ENCODE results near the gene GJC2. TPM values are rescaled to one million over a fixed set of nuclear protein-coding genes. Genes with fewer than 3 reads are reported as not detected.
A peak's percentile ranks its signal among the peaks of the same experiment; 100 is the strongest.

GJC2 gene
- total and polyA plus RNA-seq, 10 of the 15 experiments (the other 5 are each of a cell fraction or from before 2014, with no cell fraction given) = 0.04 to 0.44 (median 0.07) TPM; not detected in 4

- RAD21 ChIA-PET (ENCODE audit: unreplicated experiment) = interaction anchor here (0.9 to 1.4 kb wide), 2 partner anchors 26 to 27 kb away, joined by 3 to 8 read pairs; partner anchors contain the start of gene IBA57
- H3K4me2 ChIP-seq (ENCODE audit: control insufficient read depth, insufficient read depth) = peak overlapping the region; percentile 74
- H3K4me3 ChIP-seq = peak overlapping the region; percentile 88
- POLR2A ChIA-PET = interaction anchor here (1.0 to 5.6 kb wide), 2 partner anchors 26 to 57 kb away, joined by 4 to 43 read pairs; partner anchors contain the start of genes ARF1 and IBA57
- peak overlapping the region; percentile 86 for H3K9ac ChIP-seq (ENCODE audit: control insufficient read depth, insufficient read depth, low read length)
- 0 out of 2 replicates have a peak, but pooled peaks cover 3% of the 10 kb centered on the region for H4K20me1 ChIP-seq (ENCODE audit: control insufficient read depth, insufficient read depth)
- H3K9me3 ChIP-seq (replicated peaks; ENCODE audit: control insufficient read depth, insufficient read depth, low read length) = no peaks in the 10 kb centered on the region
- peaks cover 44% of the 10 kb centered on the region for H3K79me2 ChIP-seq (ENCODE audit: control insufficient read depth, insufficient read depth, low read length)
- SMC1A ChIA-PET (ENCODE audit: uncharacterized antibody, unreplicated experiment) = interaction anchor here (1.0 to 2.4 kb wide), 4 partner anchors 9 to 27 kb away, joined by 3 to 9 read pairs (median 3); partner anchors contain the start of gene IBA57
- peaks cover 1 to 8% of the 10 kb centered on the region in 2 experiments; a peak in 2 of 4 replicates for H3K36me3 ChIP-seq (ENCODE audit: control insufficient read depth in 2 of 2, insufficient read depth in 2 of 2, low read length in 1 of 2)
- peak overlapping the region; percentile 92 for H2AFZ ChIP-seq (ENCODE audit: control insufficient read depth, low read depth, low read length)
- intact Hi-C loops (cut with micrococcal nuclease; ENCODE audit: unreplicated experiment) (no loop called here), in situ Hi-C loops (cut with MboI) (loop anchor here (5.0 kb wide), 1 partner anchor 33 kb away; no protein-coding TSS in a partner anchor)
- H3K4me1 ChIP-seq (ENCODE audit: control insufficient read depth, insufficient read depth, low read length) = peaks cover 17% of the 10 kb centered on the region
- H3K27ac ChIP-seq (ENCODE audit: control insufficient read depth, insufficient read depth) = peak overlapping the region; percentile 93
- WGBS (ENCODE audit: insufficient coverage, insufficient replicate concordance, low lambda C conversion rate, missing lambda C conversion rate) = 22% methylated on average over 30 of the region's 30 CpGs
- DNase-seq (ENCODE audit: low read depth, low spot score) (no peak), FAIRE-seq (peak; percentile 100), ATAC-seq (no peak)
- BruUV-seq (replicated peaks) = no TSS peak
- CTCF ChIA-PET = interaction anchor here (1.5 to 6.1 kb wide), 3 partner anchors 10 to 27 kb away, joined by 3 to 54 read pairs (median 12); partner anchors contain the start of gene IBA57
- H3K27me3 ChIP-seq (replicated peaks in 1 of 2; ENCODE audit: control insufficient read depth in 2 of 2, insufficient read depth in 2 of 2, low read length in 1 of 2) = no peaks in the 10 kb centered on the region
- TF ChIP-seq SREBF2 (IDR thresholded peaks at IDR 0.05; ENCODE audit: low read length) (no peak), STAT3 (IDR thresholded peaks at IDR 0.05; ENCODE audit: low read depth, low read length) (no peak), SIN3A (IDR thresholded peaks at IDR 0.05; ENCODE audit: low read depth, low read length) (no peak), RUNX3 (IDR thresholded peaks at IDR 0.05; ENCODE audit: low read length) (no peak), SUPT20H (IDR thresholded peaks at IDR 0.05; ENCODE audit: borderline replicate concordance, control insufficient read depth, low read depth, low read length) (no peak), RCOR1 (conservative IDR thresholded peaks at IDR 0.05; ENCODE audit: low read depth, low read length) (no peak), ZNF687 (IDR thresholded peaks at IDR 0.05) (0 out of 2 replicates have a peak, but pooled peaks have one; percentile 21), EGR1 (IDR thresholded peaks at IDR 0.05; ENCODE audit: borderline replicate concordance in 1 of 2, low read depth in 2 of 2, low read length in 2 of 2) (peak in 1 of 2 experiments; percentile 44; a peak in 1 of 3 replicates), TBL1XR1 (IDR thresholded peaks at IDR 0.05; ENCODE audit: low read depth, low read length) (no peak), BHLHE40 (IDR thresholded peaks at IDR 0.05; ENCODE audit: borderline replicate concordance in 1 of 2, low read depth in 2 of 2, low read length in 1 of 2) (no peak), SMARCA5 (IDR thresholded peaks at IDR 0.05) (peak; percentile 52; the same call in 1 of the 2 replicates), MTA2 (IDR thresholded peaks at IDR 0.05; ENCODE audit: low read depth) (peak; percentile 52; the same call in 1 of the 2 replicates), NR2C2 (IDR thresholded peaks at IDR 0.05; ENCODE audit: borderline replicate concordance, control insufficient read depth, insufficient read length, low read depth) (no peak), RAD51 (IDR thresholded peaks at IDR 0.05) (no peak), ZNF24 (IDR thresholded peaks at IDR 0.05) (no peak), SUZ12 (IDR thresholded peaks at IDR 0.05; ENCODE audit: unreplicated experiment) (no peak), HCFC1 (IDR thresholded peaks at IDR 0.05; ENCODE audit: low read length) (no peak), RFX5 (IDR thresholded peaks at IDR 0.05; ENCODE audit: low read depth, low read length) (no peak)
- TF ChIP-seq, protein P1, sequence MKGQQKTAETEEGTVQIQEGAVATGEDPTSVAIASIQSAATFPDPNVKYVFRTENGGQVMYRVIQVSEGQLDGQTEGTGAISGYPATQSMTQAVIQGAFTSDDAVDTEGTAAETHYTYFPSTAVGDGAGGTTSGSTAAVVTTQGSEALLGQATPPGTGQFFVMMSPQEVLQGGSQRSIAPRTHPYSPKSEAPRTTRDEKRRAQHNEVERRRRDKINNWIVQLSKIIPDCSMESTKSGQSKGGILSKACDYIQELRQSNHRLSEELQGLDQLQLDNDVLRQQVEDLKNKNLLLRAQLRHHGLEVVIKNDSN (IDR thresholded peaks at IDR 0.05; ENCODE audit: borderline replicate concordance, extremely low read length, insufficient read depth, low read depth, low read length) = no peak
These were observed 10.3 kb upstream of the GJC2 start for GRCh38 chr1:228139406-228139930.
